GM04504 (cell line): ENCODE results near the gene ZW10.
"Not testable (repeated sequence)": the region's sequence is repeated elsewhere in the genome, so short reads cannot be mapped to it uniquely, and the experiment has no call there.

Source experiments
- DNase-seq: peaks from one replicate; pipeline ENCODE4 v3.0.0-alpha.2; 2012; ENCODE audit warnings: low read depth

The ZW10 gene, protein sequence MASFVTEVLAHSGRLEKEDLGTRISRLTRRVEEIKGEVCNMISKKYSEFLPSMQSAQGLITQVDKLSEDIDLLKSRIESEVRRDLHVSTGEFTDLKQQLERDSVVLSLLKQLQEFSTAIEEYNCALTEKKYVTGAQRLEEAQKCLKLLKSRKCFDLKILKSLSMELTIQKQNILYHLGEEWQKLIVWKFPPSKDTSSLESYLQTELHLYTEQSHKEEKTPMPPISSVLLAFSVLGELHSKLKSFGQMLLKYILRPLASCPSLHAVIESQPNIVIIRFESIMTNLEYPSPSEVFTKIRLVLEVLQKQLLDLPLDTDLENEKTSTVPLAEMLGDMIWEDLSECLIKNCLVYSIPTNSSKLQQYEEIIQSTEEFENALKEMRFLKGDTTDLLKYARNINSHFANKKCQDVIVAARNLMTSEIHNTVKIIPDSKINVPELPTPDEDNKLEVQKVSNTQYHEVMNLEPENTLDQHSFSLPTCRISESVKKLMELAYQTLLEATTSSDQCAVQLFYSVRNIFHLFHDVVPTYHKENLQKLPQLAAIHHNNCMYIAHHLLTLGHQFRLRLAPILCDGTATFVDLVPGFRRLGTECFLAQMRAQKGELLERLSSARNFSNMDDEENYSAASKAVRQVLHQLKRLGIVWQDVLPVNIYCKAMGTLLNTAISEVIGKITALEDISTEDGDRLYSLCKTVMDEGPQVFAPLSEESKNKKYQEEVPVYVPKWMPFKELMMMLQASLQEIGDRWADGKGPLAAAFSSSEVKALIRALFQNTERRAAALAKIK

DNA sequence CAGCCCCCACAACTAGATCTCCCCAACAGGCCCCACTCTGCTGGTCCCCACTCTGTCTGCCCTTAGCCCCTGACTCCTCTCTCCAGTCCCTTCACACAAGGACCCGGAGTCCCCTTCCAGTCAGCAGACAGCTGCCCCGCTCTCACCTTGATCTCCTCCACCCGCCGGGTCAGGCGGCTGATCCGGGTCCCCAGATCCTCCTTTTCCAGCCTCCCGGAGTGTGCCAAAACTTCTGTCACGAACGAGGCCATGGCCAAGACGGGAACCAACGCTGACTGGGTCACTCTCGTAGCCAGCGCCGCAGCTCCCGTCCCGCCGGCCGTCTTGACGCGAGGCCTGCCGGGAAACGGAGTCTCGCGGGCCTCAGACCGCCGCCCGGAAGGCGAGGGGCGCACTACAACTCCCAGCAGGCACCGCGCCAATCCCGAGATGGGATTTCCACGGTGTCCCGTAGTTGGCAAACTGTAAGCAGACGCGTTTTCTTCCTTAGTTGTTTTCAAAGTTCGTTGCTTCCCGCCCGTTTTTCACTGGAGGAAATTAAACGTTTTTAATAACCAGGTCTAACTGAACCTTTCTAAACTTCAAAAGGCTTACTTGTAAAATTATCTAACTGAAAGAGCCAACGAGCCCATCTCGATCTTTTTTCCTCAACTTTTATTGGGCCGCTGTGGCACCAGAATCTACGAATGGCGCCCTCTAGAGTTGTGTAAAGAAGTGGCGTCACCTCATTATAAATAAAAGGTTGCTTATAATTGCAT is at the start of gene ZW10:
TSS of gene ZW10 (minus strand) at position 277 of the 758 bp plus-strand sequence. CDS start at position 251, 26 bp downstream.
- peak; percentile 96 for DNase-seq

DNA sequence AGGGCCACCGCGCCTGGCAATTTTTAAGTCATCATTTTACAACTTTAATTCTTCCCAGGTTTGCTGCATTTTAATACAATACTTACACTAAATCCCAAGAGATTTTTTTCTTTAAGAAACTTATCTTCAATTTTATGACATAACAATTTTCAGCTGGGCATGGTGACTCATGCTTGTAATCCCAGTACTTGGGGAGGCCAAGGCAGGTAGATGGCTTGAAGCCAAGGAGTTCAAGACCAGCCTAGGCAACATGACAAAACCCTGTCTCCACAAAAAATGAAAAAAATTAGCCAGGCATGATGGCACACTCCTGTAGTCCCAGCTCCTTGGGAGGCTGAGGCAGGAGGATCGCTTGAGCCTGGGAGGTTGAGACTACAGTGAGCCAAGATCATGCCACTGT is 44.9 kb upstream of the ZW10 start:
- no peak for DNase-seq

DNA sequence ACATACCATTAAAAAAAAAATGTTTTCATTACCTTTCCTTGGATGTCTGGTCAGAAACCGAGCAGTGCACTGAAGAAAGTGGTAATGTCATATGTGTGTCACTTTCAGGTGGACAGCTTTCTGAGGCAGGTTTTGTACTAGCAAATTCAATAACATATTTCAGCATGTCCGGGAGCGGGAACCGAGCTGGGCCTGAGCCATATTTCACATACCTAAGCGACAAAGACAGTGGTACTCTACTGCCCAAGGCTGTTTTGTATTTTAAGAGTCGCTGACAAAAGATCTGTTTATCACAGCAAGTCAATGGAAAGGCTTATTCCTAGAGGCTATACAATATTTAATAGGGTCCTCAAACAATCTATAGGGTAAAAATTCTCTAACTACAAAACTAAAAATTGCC is 44.1 kb upstream of the ZW10 start:
- no peak for DNase-seq

DNA sequence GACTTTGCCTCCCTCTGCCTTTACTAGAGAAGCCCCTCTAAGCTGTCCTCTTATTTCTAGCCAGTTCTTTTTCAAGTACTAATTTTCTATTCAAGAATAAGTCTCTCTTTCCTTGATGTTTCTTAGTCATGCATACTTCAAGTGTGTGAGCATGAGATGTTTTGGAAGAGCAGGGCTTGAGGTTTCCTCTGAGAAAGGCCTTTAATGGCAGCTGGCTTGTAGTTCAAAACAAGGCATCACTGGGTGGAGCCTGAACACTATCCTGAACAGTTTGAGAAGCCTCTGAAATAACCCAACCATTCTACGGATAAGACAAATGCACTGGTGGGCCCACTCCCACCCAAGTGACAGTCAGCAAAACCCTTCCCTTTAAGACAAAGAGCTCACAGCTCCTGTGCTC is 43.7 kb upstream of the ZW10 start:
- no peak for DNase-seq

DNA sequence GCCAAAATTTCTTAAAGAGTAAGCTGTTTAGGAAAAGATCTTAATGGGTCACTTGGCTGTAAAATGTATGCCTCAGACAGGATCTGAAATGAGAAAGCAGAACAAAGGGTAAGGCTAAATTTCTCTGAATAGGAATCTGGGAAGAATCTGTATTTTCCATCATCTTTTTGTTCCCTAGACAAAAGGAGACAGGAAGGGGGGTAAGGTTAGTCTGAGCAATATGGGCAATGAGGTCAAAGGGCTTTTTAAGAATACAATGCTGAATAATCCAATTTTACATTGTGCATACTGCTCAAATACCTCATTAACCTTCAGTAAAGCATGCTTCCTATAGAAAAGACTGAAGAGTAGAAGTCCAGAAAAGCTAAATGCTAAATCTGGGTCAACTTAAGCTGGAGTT is 40.7 kb upstream of the ZW10 start:
- no peak for DNase-seq

DNA sequence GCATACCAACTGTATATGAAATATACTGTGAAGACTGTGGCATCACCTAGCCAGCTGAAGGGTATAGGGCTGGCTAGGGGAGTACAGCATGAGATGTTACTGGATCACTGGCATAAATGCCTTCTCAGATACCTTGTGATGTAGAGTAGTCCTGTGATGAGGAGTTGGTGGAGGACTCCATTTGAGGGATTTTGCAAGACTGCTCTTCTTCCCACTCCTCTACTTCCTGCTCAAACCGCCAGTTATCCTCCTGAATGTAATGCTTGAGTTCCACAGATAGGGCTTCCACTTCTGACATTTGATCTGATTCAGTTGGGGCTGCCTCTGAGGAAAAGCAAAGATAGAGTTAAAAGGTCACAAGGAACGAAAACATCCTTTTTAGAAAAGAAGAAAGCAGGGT is 35.4 kb upstream of the ZW10 start:
- no peak for DNase-seq

DNA sequence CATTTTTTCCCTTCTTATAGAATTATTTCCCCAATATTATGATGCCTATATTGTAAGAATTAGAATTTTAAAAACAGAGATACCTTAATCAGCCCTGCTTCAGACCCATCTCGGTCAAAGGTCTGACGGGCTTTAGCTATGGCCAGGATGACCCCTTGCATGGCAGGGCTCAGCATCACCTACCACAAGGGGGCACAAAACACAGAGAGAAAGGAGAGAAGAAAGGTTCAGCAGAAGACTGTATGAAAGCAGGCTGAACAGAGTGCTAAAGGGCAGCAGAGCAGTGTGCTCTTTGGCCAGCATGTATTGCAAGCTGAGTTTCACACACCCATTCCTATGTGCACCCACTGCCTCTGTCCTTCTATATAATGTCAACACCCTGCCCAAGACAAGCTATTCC is 32.9 kb upstream of the ZW10 start:
- DNase-seq, result no peak

DNA sequence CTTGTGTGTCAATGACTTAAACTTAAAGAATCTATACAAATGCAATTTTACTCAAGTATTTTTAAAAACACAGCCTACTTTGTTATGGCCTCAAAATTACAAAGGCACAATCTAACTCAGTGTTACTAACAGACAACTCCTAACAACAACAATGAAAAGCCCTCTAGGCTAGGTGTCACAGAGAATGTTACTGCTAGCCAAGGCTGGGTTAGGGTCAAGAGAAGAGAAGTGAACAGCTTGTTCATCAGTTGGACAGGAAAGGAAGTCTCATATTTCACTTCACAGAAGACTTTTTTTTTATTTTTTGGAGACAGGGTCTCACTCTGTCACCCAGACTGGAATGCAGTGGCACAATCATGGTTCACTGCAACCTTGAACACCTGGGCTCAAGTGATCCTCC is 32.1 kb upstream of the ZW10 start:
- no peak for DNase-seq

DNA sequence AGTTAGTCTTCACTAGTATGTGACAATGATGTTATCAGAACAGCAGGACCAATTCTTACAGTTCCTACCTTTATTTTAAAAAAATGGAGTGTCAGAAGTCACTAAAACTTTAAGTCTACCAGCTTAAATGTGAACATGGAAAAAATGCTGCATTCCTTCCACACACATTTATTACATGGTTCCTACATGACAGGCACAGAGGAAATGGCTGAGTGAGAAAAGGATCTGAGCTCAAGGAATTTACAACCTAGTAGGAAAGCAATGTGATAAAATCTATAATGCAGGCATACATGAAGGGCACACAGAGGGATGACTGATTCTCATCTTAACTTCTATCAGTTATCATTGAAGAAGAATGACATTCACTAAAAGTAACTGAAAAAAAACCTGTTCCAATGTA is 29.1 kb upstream of the ZW10 start:
- DNase-seq, result no peak

DNA sequence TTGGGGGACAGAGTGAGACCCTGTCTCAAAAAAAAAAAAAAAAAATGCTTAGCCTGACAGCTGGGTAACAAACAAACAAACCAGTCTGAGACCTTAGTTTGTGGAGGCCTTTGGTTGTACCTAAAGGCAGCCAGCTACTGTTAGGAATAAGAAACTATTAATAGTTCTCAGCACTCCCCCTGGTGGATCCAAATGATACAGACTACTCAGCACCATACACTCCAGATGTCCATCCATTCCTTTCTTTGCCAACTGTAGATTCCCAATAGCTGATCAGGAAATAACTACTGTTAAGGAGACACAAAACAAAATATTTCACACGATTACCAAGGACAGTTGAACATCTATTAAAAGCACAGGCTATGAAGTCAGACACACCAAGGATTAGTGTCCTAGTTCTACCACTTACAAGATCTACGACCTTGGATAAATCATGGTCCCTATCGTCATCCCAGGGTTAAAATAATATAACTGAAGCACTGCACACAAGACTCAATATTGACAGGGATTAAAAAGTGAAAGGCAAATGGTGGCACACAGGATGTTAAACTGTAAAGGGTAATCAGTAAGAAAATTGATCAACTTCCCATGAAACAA is 23.3 kb upstream of the ZW10 start:
- DNase-seq, result no peak

DNA sequence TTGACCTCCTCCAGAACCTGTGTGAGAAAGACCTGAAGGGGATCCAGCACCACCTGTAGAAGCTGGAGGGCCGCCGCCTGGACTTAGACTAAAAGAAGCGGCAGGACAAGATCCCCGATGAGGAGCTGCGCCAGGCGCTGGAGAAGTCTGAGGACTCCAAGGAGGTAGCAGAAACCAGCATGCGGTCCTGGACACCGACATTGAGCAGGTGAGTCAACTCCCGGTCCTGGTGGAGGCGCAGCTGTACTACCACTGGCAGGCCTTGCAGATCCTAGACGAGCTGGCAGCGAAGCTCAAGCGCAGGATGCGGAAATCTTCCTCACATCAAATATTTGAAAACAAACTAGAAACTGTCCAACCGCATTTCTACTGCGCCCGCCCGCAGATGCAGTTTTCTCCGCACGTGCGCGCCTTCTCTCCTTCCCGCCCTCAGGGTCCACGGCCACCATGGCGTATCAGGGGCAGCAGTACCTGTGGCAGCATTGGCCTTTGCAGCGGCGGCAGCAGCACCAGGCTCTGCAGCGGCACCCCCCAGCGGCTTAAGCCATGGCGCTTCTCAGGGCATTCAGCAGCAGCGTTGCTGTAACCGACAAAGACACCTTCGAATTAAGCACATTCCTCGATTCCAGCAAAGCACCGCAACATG is 16.3 kb upstream of the ZW10 start:
- no peak for DNase-seq

DNA sequence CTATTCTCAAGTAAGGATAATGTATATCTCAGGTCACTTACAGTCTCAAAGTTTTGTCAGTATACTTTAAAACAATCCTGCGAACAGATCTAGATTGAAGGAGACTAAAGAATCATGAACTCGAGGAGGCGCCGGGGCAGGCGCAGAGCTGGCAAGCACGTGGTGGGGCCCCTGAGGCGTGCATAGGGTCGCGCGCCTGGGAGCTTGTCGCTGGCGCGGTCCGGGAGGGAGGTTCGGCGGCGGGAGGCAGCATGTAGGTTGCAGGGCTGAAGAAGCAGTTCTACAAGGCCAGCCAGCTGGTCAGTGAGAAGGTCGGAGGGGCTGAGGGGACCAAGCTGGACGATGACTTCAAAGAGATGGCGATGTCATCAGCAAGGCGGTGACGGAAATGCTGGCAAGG is 15.5 kb upstream of the ZW10 start:
- not testable (repeated sequence) for DNase-seq

DNA sequence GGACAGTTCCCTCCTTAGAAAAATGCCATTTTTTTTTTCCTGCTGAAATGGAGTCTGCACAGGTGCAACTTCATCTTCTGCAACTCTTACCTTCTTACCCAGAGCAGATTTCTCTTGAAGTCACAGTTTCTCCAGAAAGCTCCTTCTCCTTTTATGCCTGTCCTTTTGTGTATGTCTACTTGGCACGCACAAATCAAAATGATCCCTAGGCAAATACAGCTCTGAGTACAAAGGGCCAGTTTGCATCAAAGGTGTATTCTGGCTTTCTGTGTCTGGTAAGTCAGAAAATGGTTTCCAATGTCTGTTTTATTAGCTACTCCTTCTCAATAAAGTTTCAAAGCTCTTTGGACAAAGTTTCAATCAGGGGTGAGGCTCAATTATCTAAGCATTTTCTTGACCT is 8.6 kb upstream of the ZW10 start:
- no peak for DNase-seq

DNA sequence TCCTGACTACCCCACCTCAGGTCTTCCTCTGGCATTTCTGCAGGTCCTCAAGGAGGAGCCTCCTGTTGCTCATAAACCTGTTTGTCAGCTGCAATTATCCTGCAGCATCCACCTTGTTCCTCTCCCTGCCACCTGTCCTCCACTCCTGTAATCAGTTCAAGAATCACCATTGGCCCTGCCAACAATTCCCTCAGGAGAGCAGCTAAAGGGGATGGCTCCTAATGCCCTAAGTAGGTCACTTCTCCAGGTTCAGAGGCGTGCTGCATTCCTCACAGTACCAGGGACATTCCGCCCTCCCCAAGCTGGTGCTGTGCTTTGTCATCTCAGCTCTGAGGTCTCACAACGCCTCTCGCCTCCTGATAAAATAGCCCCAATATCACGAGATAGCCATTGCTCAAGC is 8.2 kb upstream of the ZW10 start:
- no peak for DNase-seq

DNA sequence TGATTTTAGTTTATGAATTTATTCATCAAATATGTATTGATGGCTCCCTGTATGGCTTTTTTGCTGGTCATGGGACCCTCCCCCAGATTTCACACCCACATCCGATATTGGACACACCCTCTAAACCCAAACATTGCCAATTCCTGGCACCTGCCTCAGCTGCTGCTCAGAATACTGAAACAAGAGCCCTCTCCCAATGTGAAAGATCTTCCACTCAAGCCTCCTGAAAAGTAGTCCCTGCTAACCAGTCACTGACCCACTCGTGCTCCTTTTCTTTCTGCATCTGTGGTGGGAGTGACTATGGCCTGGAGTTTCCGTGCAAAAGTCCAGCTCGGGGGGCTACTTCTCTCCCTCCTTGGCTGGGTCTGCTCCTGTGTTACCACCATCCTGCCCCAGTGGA is 6.0 kb upstream of the ZW10 start, which contains the start of gene CLDN25:
TSS of gene CLDN25 (plus strand) at position 301 of the 400 bp plus-strand sequence. CDS start at position 301, 0 bp downstream.
- DNase-seq, result no peak

DNA sequence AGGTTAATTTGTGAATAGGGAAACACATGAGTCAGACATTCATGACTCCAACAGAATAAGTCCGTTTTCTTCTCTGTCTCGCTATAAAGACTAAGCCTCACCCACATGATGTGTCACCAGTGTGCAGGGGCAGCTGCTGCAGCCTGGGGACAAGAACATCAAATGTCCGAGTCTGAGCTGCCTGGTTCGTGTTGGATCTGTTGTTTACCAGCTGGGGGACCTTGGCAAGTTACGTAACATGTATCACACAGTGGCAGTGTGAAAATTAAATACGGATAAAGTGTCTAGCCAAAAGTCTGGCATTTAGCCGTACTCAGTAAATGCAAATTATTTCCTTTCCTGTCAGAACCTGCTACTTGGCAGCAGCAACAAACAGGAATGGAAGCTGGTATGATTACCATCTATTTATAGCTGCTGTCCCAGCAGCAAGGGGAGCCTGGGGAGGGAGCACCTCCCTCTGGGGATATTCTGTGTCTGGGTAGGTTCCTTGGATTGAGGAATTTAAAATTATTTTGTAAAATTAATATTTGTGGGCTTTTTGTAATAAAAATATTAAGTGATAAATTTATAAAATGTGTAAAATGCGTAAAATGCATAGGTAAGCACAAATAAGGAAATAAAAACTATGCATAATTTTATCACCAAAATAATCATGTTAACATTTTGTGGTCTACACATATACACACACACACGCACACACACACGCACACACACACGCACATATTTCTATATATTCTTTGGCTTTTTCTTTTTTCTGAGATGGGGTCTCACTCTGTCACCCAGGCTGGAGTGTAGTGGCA is 4.8 kb upstream of the ZW10 start:
- DNase-seq, result peak; percentile 16

DNA sequence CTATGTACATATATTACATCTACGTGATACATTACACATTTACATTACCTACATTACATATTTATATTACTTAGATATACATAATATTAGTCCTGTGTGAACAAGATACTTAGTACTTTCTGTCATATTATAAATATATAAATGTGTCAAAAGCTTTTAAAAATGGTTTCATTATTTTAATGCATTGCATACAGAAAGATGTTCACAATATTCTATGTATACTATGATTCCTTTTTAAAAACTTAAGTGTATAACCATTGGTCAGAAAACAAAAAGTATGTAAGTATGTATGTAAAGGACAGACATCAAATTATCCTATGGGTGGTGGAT is 647 bp upstream of the ZW10 start:
- DNase-seq, result no peak

DNA sequence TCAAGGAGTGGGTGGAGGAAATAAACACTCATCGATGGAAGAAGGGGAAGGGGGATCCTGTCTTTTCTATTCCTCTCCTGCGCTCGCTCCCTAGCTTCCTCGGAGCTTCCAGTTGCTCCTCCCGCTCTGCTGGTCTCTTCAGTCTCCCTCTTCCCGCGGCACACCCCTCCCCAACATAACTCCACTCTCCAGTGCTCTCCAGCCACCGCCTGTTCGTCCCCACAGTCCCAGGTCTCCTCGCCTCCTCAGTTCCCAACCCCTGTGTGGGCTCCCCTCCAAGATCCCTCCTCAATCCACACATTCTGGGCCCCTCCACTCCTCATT is 438 bp downstream of the ZW10 start:
- DNase-seq, result peak; percentile 3

DNA sequence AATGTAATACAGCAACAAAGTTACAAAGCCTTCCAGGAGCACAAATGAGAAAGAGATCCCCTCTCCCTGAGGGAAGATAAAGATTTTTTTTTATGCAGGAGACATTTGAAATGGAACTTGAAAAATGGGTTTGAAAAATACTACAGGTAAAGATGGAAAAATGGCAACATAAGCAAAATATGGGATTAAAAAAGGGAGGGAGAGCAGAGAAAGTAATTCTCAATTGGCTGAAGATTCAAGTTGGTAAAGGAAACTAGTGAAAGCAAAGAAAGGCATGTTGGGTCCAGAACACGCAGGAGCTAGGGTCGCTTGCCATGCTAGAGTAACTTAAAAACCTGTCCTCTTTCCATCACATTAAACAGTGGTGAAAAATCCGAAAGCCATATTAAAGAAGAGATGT is 1.5 kb downstream of the ZW10 start:
- no peak for DNase-seq

DNA sequence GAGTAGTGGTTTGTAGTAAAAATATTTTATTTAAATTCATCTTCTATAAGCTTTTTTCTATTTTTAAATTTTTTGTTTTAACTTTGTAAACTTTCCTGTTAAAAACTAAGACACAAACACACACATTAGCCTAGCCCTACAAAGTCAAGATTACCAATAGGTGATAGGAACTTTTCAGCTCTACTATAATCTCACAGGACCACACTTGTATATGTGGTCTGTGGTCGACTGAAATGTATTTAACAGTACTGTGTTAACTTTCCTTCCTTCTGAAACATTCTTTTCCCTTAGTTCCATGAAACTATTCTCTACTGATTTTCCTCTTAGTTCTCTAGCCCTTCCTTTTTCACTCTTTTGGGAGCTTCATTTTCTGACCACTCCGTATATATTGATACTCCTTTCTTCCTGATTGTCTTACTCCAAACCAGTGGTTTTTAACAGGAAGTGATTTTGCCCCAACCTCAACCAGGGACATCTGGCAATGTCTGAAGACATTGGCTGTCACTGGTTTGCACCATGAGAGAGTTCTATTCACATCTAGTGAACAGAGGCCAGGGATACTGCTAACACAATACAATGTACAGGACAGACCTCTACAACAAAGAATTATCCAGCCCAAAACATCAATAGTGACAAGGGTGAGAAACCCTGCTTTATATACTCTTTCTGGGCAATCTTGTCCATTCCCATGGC is 8.8 kb downstream of the ZW10 start:
- DNase-seq, result no peak

DNA sequence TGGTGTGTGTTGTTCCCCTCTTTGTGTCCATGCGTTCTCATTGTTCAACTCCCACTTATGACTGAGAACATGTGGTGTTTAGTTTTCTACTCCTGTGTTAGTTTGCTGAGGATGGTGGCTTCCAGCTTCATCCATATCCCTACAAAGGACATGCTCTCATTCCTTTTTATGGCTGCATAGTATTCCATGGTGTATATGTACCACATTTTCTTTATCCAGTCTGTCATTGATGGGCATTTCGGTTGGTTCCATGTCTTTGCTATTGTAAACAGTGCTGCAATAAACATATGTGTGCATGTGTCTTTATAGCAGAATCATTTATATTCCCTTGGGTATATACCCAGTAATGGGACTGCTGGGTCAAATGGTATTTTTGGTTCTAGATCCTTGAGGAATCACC is 10.5 kb downstream of the ZW10 start:
- DNase-seq, result not testable (repeated sequence)
